HG02678 (cell line): ENCODE measurements around the gene ZC3H12A.
A peak's percentile ranks its signal among the peaks of the same experiment; 100 is the strongest.

ENCODE experiments used
- ATAC-seq: cut with Tn5 transposase; IDR thresholded peaks from one replicate; pipeline ENCODE4 v1.9.1; 2021; ENCODE audit warnings: mild to moderate bottlenecking, moderate library complexity; ENCODE audit not compliant: unreplicated experiment

ZC3H12A gene

GRCh38 chr1:37477946-37478345, 3.6 kb downstream of the ZC3H12A start:
- ATAC-seq, result no peak

GRCh38 chr1:37478451-37478881, 4.1 kb downstream of the ZC3H12A start:
- ATAC-seq, result no peak

- no peak for ATAC-seq
Observed at GRCh38 chr1:37478890-37479254, 4.5 kb downstream of the ZC3H12A start.

- ATAC-seq, result peak; percentile 45
Observed at GRCh38 chr1:37479255-37480124, 5.1 kb downstream of the ZC3H12A start.

- ATAC-seq, result no peak
Observed at GRCh38 chr1:37480125-37480466, 5.7 kb downstream of the ZC3H12A start.

- no peak for ATAC-seq
Observed at GRCh38 chr1:37480581-37481288, 6.4 kb downstream of the ZC3H12A start.

- no peak for ATAC-seq
Observed at GRCh38 chr1:37481289-37482003, 7.1 kb downstream of the ZC3H12A start.

GRCh38 chr1:37482004-37482785, 7.8 kb downstream of the ZC3H12A start:
- ATAC-seq, result no peak

GRCh38 chr1:37482796-37483744, 8.7 kb downstream of the ZC3H12A start:
- ATAC-seq, result no peak

- ATAC-seq, result no peak
Observed at GRCh38 chr1:37483785-37484184, 9.4 kb downstream of the ZC3H12A start.

GRCh38 chr1:37484325-37485051, 10.1 kb downstream of the ZC3H12A start:
- no peak for ATAC-seq

- ATAC-seq, result no peak
Observed at GRCh38 chr1:37485902-37486679, 11.7 kb downstream of the ZC3H12A start.

GRCh38 chr1:37486680-37487618, 12.6 kb downstream of the ZC3H12A start:
- ATAC-seq, result no peak

- no peak for ATAC-seq
Observed at GRCh38 chr1:37487619-37487984, 13.2 kb downstream of the ZC3H12A start.

GRCh38 chr1:37493336-37494098, 19.1 kb downstream of the ZC3H12A start:
- no peak for ATAC-seq

- no peak for ATAC-seq
Observed at GRCh38 chr1:37495875-37496274, 21.5 kb downstream of the ZC3H12A start.

- no peak for ATAC-seq
Observed at GRCh38 chr1:37497832-37498231, 23.5 kb downstream of the ZC3H12A start.
